Bronchial epithelial cell (primary cell): Measurements from ENCODE around the gene PSMD5. TPM values are rescaled to one million over a fixed set of nuclear protein-coding genes. Genes with fewer than 3 reads are reported as not detected.

Experiments
- DNase-seq: peaks from one replicate; pipeline ENCODE4 v3.0.0-alpha.2; 2010; ENCODE audit warnings: low read depth
- FAIRE-seq: peaks from 2 replicates; lab custom pipeline; 2011; peaks lifted over from hg19 to GRCh38; lab: Jason Lieb, UNC
- H3K27me3 ChIP-seq: 2 replicates; pipeline ENCODE4 v1.5.1; 2011; ENCODE audit warnings: low read length; ENCODE audit not compliant: control insufficient read depth, insufficient read depth
- H3K36me3 ChIP-seq: 2 replicates; pipeline ENCODE4 v1.5.1; 2011; ENCODE audit warnings: low read length; ENCODE audit not compliant: control insufficient read depth, insufficient read depth
- H3K4me3 ChIP-seq: 2 replicates; pipeline ENCODE4 v1.5.1; 2011; ENCODE audit warnings: mild to moderate bottlenecking, low read depth, low read length, control low read depth
- CTCF ChIP-seq: IDR thresholded peaks from 2 replicates; pipeline ENCODE4 v1.5.1; 2011; ENCODE audit warnings: mild to moderate bottlenecking, moderate library complexity, low read length, control low read depth, inconsistent platforms; ENCODE audit not compliant: insufficient read depth, severe bottlenecking
- total RNA-seq: library from RNA; depleted of rRNA; stranded (reverse); fragments of >200 nt; gene quantifications from 2 replicates; pipeline ENCODE4 v1.2.1, GENCODE V29; 2014

The PSMD5 gene
- total RNA-seq, 1 donor from 2014 or later: 12.4 TPM

GRCh38 chr9:120875954-120876841 lies 33.5 kb upstream of the PSMD5 start:
- Histone ChIP-seq H3K27me3 (no peaks in the 10 kb centered on the region), H3K4me3 (peak overlapping the region; percentile 57), H3K36me3 (peaks cover 3% of the 10 kb centered on the region)
- DNase-seq: peak; percentile 69
- TF ChIP-seq CTCF: no peak
- no peak for FAIRE-seq

GRCh38 chr9:120875643-120875953 lies 32.9 kb upstream of the PSMD5 start:
- Histone ChIP-seq H3K27me3 (no peaks in the 10 kb centered on the region), H3K4me3 (peak overlapping the region; percentile 57), H3K36me3 (peaks cover 3% of the 10 kb centered on the region)
- no peak for TF ChIP-seq CTCF
- no peak for FAIRE-seq
- DNase-seq: no peak

GRCh38 chr9:120875195-120875565 lies 32.5 kb upstream of the PSMD5 start:
- Histone ChIP-seq H3K4me3 (no peak overlapping the region), H3K36me3 (peaks cover 3% of the 10 kb centered on the region), H3K27me3 (no peaks in the 10 kb centered on the region)
- no peak for FAIRE-seq
- TF ChIP-seq CTCF: no peak
- no peak for DNase-seq

- H3K27me3 ChIP-seq: no peaks in the 10 kb centered on the region
- FAIRE-seq (no peak), DNase-seq (no peak)
- peaks cover 3% of the 10 kb centered on the region for H3K36me3 ChIP-seq
- H3K4me3 ChIP-seq: no peak overlapping the region
- no peak for TF ChIP-seq CTCF
These were observed 31.8 kb upstream of the PSMD5 start for GRCh38 chr9:120874226-120875194.

- H3K36me3 ChIP-seq: peaks cover 3% of the 10 kb centered on the region
- no peak for FAIRE-seq
- peak; percentile 93 for DNase-seq
- no peak for TF ChIP-seq CTCF
- no peak overlapping the region for H3K4me3 ChIP-seq
- no peaks in the 10 kb centered on the region for H3K27me3 ChIP-seq
These were observed 30.8 kb upstream of the PSMD5 start for GRCh38 chr9:120873512-120873911.
